Activated T-helper 17 cell treated with anti-CD3 and anti-CD28 coated beads, Interleukin-2, amount 50 U/mL, for 72 hours (primary cell): ENCODE data around the gene SF3B2. TPM values are rescaled to one million over a fixed set of nuclear protein-coding genes. Genes with fewer than 3 reads are reported as not detected.
A peak's percentile ranks its signal among the peaks of the same experiment; 100 is the strongest.
"Not testable (repeated sequence)": the region's sequence is repeated elsewhere in the genome, so short reads cannot be mapped to it uniquely, and the experiment has no call there.

Experiments used
- ATAC-seq: fragments of 150-1000 bp; cut with Tn5 transposase; replicated peaks from 2 replicates; pipeline ENCODE4 v1.10.0; 2021; ENCODE audit warnings: mild to moderate bottlenecking, moderate library complexity
- H3K27ac Mint-ChIP-seq: one replicate; pipeline ENCODE4 v1.8.0; 2022; ENCODE audit warnings: mixed read lengths
- H3K27me3 Mint-ChIP-seq: one replicate; pipeline ENCODE4 v1.8.0; 2022; ENCODE audit warnings: mixed read lengths
- H3K36me3 Mint-ChIP-seq: one replicate; pipeline ENCODE4 v1.8.0; 2022; ENCODE audit warnings: low read depth, mild to moderate bottlenecking, mixed read lengths
- H3K4me1 Mint-ChIP-seq: one replicate; pipeline ENCODE4 v1.8.0; 2022; ENCODE audit warnings: mixed read lengths
- H3K4me3 Mint-ChIP-seq: one replicate; pipeline ENCODE4 v1.8.0; 2022; ENCODE audit warnings: mild to moderate bottlenecking, mixed read lengths
- H3K9me3 Mint-ChIP-seq: one replicate; pipeline ENCODE4 v1.8.0; 2022; ENCODE audit warnings: mixed read lengths
- total RNA-seq, 2 donors: library from RNA; stranded (reverse); gene quantifications; one replicate each; pipeline ENCODE4 v1.2.3, GENCODE V29; 2022

SF3B2 gene
- total RNA-seq, 2 donors from 2014 or later: 201 to 237 TPM

GRCh38 chr11:66111158-66111557 is 59.0 kb downstream of the SF3B2 start:
- H3K9me3 Mint-ChIP-seq: no peaks in the 10 kb centered on the region
- peak overlapping the region; percentile 70 for H3K27ac Mint-ChIP-seq
- H3K36me3 Mint-ChIP-seq: peaks cover 17% of the 10 kb centered on the region
- no peak overlapping the region for H3K4me3 Mint-ChIP-seq
- H3K4me1 Mint-ChIP-seq: peaks cover 70% of the 10 kb centered on the region
- H3K27me3 Mint-ChIP-seq: no peaks in the 10 kb centered on the region
- no peak for ATAC-seq

GRCh38 chr11:66112041-66112491 is 59.9 kb downstream of the SF3B2 start:
- Mint-ChIP-seq H3K27me3 (no peaks in the 10 kb centered on the region), H3K4me3 (peak overlapping the region; percentile 67), H3K36me3 (peaks cover 12% of the 10 kb centered on the region), H3K4me1 (peaks cover 73% of the 10 kb centered on the region), H3K9me3 (no peaks in the 10 kb centered on the region), H3K27ac (peak overlapping the region; percentile 70)
- ATAC-seq: no peak

GRCh38 chr11:66112601-66113499 is 60.7 kb downstream of the SF3B2 start:
- peak; percentile 32 for ATAC-seq
- peaks cover 68% of the 10 kb centered on the region for H3K4me1 Mint-ChIP-seq
- peaks cover 7% of the 10 kb centered on the region for H3K36me3 Mint-ChIP-seq
- no peaks in the 10 kb centered on the region for H3K9me3 Mint-ChIP-seq
- H3K27ac Mint-ChIP-seq: peak overlapping the region; percentile 70
- no peaks in the 10 kb centered on the region for H3K27me3 Mint-ChIP-seq
- peak overlapping the region; percentile 67 for H3K4me3 Mint-ChIP-seq

GRCh38 chr11:66114957-66115356 is 62.8 kb downstream of the SF3B2 start:
- H3K9me3 Mint-ChIP-seq: not testable (repeated sequence)

GRCh38 chr11:66115638-66116301 is 63.6 kb downstream of the SF3B2 start:
- peak overlapping the region; percentile 78 for H3K4me3 Mint-ChIP-seq
- no peaks in the 10 kb centered on the region for H3K9me3 Mint-ChIP-seq
- H3K4me1 Mint-ChIP-seq: peaks cover 69% of the 10 kb centered on the region

More at GRCh38 chr11:66114957-66115356, 62.8 kb downstream of the SF3B2 start:
- Mint-ChIP-seq H3K27ac (peak overlapping the region; percentile 87), H3K4me3 (peak overlapping the region; percentile 78), H3K4me1 (peaks cover 65% of the 10 kb centered on the region)
- H3K36me3 Mint-ChIP-seq, H3K27me3 Mint-ChIP-seq, ATAC-seq: not testable (repeated sequence)

GRCh38 chr11:66116576-66117361 is 64.6 kb downstream of the SF3B2 start:
- peak; percentile 34 for ATAC-seq
- H3K36me3 Mint-ChIP-seq: no peaks in the 10 kb centered on the region

More at GRCh38 chr11:66115638-66116301, 63.6 kb downstream of the SF3B2 start:
- H3K27ac Mint-ChIP-seq: peak overlapping the region; percentile 87
- no peaks in the 10 kb centered on the region for H3K36me3 Mint-ChIP-seq
- peak; percentile 61 for ATAC-seq
- no peaks in the 10 kb centered on the region for H3K27me3 Mint-ChIP-seq

GRCh38 chr11:66118847-66119246 is 66.7 kb downstream of the SF3B2 start:
- Mint-ChIP-seq H3K36me3 (no peaks in the 10 kb centered on the region), H3K4me3 (peak overlapping the region; percentile 21), H3K27me3 (no peaks in the 10 kb centered on the region), H3K4me1 (peaks cover 58% of the 10 kb centered on the region), H3K27ac (no peak overlapping the region), H3K9me3 (no peaks in the 10 kb centered on the region)
- ATAC-seq: no peak

More at GRCh38 chr11:66116576-66117361, 64.6 kb downstream of the SF3B2 start:
- Mint-ChIP-seq H3K9me3 (no peaks in the 10 kb centered on the region), H3K27me3 (no peaks in the 10 kb centered on the region), H3K4me1 (peaks cover 72% of the 10 kb centered on the region), H3K4me3 (peak overlapping the region; percentile 78), H3K27ac (peak overlapping the region; percentile 87)

Other genes starting within 250 kb of the SF3B2 start
- gene SNX32, start 218.4 kb upstream of the SF3B2 start, total RNA-seq: 1 to 10 TPM; 1.6 to 6.6 TPM
- gene CFL1, start 194.2 kb upstream of the SF3B2 start, total RNA-seq: 1,000 to 10,000 TPM in 1 of 2 donors, 100 to 1,000 TPM in 1; 682 to 1,566 TPM
- gene MUS81, start 191.9 kb upstream of the SF3B2 start, total RNA-seq: 10 to 100 TPM; 65.2 to 77.2 TPM
- gene EFEMP2, start 179.6 kb upstream of the SF3B2 start, total RNA-seq: 10 to 100 TPM; 11.5 to 76.3 TPM
- 10 to 100 TPM in 1 of 2 donors, 1 to 10 TPM in 1; 5.4 to 23.6 TPM for gene CTSW, start 172.5 kb upstream of the SF3B2 start, total RNA-seq
- gene FIBP, start 163.9 kb upstream of the SF3B2 start, total RNA-seq: 100 to 1,000 TPM in 1 of 2 donors, 10 to 100 TPM in 1; 75.8 to 102 TPM
- 10 to 100 TPM; 21.0 to 37.2 TPM for gene CCDC85B, start 161.7 kb upstream of the SF3B2 start, total RNA-seq
- gene FOSL1, start 152.0 kb upstream of the SF3B2 start, total RNA-seq: 10 to 100 TPM; 18.7 to 24.8 TPM
- gene C11orf68, start 133.3 kb upstream of the SF3B2 start, total RNA-seq: 10 to 100 TPM; 20.9 to 30.1 TPM
- gene DRAP1, start 132.9 kb upstream of the SF3B2 start, total RNA-seq: 10 to 100 TPM; 85.3 to 94.5 TPM
- not detected for gene TSGA10IP, start 106.9 kb upstream of the SF3B2 start, total RNA-seq
- 10 to 100 TPM; 44.7 to 51.3 TPM for gene SART1, start 90.6 kb upstream of the SF3B2 start, total RNA-seq
- 10 to 100 TPM; 47.6 to 66.3 TPM for gene EIF1AD, start 50.2 kb upstream of the SF3B2 start, total RNA-seq
- 100 to 1,000 TPM; 158 to 245 TPM for gene BANF1, start 49.9 kb upstream of the SF3B2 start, total RNA-seq
- gene CST6, start 40.4 kb upstream of the SF3B2 start, total RNA-seq: under 1 TPM in 1 of 2 donors, not detected in 1; 0.37 TPM
- 1 to 10 TPM in 1 of 2 donors, not detected in 1; 2.1 TPM for gene CATSPER1, start 25.9 kb upstream of the SF3B2 start, total RNA-seq
- gene GAL3ST3, start 3.2 kb upstream of the SF3B2 start, total RNA-seq: under 1 TPM in 1 of 2 donors, not detected in 1; 0.45 TPM
- 100 to 1,000 TPM in 1 of 2 donors, 10 to 100 TPM in 1; 84.5 to 105 TPM for gene PACS1, start 17.9 kb downstream of the SF3B2 start, total RNA-seq
- gene KLC2, start 205.3 kb downstream of the SF3B2 start, total RNA-seq: 10 to 100 TPM; 38.3 to 45.2 TPM
- gene RAB1B, start 216.3 kb downstream of the SF3B2 start, total RNA-seq: 100 to 1,000 TPM; 116 to 178 TPM
- gene CNIH2, start 225.8 kb downstream of the SF3B2 start, total RNA-seq: 1 to 10 TPM; 3.9 to 5.0 TPM
- gene YIF1A, start 236.8 kb downstream of the SF3B2 start, total RNA-seq: 10 to 100 TPM; 41.2 to 68.3 TPM
- gene TMEM151A, start 239.5 kb downstream of the SF3B2 start, total RNA-seq: not detected